HG03571 (cell line): ENCODE data around the gene PLPP1.
"Not testable (repeated sequence)": the region's sequence is repeated elsewhere in the genome, so short reads cannot be mapped to it uniquely, and the experiment has no call there.

Source experiments
- ATAC-seq: cut with Tn5 transposase; IDR thresholded peaks from one replicate; pipeline ENCODE4 v1.9.1; 2021; ENCODE audit not compliant: unreplicated experiment

Gene PLPP1

DNA sequence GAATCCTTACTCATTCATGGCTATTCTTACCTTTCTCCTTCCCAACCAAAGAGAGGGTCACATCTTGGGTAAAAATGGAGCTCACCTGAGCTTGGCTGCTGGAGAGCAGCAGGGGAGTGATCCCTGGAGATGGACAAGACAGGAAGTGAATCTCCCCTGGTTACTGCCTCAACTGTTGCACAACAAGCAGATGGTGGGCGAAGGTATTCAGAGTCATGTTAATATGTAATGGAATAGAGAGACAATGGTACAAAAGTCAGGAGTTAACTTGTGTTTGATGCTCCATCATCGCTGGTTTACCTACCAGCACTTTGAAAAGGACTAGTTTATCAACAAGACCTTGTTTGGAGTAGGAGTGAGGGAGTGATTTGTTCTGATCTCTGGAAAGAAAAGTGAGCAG is 13.0 kb upstream of the PLPP1 start:
- ATAC-seq = no peak

DNA sequence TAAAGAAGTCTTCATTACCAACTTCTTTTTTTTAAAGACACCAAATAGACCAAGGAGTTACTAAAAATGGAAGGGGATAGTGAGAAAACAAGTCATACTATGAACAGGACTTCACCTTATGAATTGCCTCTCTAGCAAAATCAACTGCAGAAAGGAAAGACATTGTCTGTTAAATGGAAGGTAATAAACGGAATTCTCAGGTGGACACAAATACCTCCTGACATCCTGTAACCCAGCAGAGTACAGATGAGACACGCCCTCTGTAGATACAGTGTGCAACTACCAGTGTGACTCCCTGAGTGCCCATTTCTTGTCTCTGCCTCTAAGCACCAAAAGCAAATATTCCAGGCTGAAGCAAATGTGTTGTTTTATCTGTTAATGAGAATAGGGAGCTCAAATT is 12.2 kb upstream of the PLPP1 start:
- ATAC-seq = no peak

DNA sequence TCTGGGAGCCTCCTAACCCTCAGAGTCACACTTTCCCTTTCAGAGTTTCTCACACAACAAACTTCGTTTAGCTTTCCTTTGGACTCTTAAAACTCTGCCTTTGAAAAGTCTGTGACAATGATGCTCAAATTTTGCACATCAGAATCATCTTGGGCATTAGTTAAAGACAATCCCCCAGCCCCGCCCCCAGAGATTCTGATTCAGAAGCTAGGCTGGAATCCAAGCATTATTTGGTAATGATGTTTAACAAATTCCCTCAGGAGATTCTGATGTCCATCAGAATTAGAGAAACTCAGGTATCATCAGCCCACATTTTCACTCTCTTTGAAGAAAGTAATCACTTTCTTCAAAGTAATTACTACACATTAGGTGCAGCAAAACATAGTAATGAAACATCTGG is 9.6 kb upstream of the PLPP1 start:
- ATAC-seq = no peak

DNA sequence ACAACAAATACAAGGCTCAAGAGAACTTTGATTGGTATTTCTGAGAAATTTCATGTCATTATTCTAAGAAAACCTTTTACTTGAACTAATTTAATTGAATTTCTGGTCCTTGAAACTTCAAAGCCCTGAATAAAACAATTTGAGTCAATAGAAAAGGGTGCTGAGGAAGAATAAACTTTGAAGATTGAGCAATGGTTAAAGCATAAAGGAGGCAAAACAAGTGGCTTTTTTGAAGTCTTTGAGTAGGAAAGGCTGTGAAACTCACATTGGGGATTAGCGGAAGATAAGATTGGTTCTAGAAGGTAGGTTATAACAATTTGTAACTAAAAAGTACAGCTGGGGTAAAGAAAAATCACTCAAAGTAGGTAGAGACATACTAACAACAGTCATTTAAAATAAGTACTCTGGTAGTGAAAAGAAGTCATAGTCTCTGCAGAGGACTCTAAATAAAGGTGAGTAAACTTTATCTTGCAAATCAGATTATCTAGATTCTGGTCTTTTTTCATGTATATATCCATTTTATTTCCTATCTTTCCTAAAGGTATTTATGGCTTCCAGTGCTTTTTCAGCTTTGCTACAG is 6.4 kb upstream of the PLPP1 start:
- no peak for ATAC-seq

DNA sequence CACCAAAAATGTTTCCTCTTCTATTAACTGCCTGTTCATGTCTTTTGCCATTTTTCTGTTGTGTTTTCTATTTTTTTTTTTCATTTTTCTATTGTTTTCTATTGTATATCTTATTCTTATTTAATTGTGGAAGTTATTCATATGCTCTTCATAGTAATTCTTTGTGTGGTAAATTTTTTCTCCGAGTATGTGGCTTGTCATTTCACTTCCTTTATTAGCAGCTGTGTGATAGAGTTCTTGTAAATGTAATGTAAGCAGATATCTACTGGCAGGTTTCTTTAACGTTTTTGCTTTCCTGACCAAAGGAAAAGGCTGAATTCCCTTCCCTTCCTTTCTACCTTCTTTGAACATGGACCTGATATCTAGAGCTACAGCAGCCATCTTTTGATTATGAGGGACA is 5.8 kb upstream of the PLPP1 start:
- ATAC-seq = no peak

DNA sequence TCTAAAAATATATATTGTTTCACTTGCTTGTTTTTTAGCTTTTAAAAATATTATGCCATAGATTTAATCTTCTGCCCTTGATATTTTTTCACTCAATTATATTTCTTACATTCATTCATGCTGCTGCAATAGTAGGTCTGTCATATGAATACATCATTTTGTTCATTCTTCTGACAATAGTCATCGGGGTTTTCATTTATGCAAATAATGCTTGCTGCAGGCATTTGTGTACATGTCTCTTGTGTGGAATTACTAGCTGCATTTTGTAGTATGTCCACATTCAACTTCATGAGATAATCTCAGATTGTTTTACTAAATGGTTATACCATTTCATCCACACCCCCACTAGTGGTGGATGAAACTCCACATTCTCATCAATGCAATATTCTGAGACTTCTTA is 5.3 kb upstream of the PLPP1 start:
- ATAC-seq = no peak

DNA sequence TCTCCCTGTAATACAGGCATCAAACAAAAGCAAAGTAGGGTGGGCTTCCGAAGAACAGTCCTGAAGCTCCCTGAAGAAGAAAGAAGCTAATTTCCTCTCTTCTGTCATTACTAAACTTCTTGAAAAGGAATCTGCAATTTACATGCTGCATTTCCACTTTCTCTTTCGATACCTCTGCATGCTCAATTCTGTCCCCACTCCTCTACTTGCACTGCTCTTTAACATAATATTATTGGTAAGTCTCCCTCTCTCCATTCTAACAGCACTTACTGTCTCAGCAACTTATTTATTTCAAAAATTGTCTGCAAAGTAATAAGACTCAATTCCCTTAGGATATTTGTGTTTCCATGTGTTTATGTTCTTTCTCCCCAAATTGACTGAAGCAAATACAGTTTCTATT is 3.9 kb upstream of the PLPP1 start:
- ATAC-seq = no peak

DNA sequence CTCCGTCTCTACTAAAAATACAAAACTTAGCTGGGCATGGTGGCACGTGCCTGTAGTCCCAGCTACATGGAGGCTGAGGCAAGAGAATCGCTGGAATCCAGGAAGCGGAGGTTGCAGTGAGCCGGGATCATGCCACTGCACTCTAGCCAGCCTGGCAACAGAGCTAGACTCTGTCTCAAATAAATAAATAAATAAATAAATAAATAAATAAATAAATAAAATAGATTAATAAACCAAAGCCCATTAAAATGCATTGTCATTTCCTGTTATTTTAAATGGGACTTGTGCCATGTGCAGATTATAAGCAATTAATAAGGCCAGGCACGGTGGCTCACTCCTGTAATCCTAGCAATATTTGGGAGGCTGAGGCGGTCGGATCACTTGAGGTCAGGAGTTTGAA is 2.6 kb upstream of the PLPP1 start:
- ATAC-seq = not testable (repeated sequence)

DNA sequence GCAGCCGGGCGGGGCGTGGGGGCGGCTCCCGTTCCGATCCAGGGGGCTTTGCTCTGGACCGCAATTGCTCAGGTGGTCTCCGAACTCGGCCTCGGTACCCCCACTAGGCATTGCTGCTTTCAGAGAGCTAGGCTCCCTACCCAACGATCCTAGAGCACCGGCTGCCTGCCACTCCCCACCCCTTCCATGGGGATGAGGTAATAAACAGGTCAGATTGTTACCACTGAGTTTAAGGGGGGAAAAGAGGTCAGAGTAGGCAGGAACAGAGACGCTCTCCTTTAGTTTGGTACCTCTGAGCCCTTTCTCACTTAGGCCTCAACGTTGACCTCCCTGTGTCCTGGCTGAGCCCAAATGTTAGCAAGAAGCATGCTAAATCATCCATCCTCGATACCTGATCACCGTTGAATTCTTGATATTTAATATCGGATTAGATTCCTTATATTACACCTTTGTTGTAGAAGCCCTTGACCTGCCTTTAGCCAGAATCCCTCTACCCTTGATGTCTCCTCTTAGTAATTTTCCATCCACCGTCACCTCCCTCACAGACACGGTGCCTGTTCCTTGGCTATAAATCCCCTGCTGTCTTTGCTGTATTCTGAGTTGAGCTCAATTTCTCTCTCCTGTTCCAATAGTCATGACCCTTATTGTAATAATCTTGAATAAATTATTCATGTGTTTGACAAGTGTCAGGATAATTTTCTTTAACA is 588 bp upstream of the PLPP1 start:
- peak; percentile 2 for ATAC-seq

DNA sequence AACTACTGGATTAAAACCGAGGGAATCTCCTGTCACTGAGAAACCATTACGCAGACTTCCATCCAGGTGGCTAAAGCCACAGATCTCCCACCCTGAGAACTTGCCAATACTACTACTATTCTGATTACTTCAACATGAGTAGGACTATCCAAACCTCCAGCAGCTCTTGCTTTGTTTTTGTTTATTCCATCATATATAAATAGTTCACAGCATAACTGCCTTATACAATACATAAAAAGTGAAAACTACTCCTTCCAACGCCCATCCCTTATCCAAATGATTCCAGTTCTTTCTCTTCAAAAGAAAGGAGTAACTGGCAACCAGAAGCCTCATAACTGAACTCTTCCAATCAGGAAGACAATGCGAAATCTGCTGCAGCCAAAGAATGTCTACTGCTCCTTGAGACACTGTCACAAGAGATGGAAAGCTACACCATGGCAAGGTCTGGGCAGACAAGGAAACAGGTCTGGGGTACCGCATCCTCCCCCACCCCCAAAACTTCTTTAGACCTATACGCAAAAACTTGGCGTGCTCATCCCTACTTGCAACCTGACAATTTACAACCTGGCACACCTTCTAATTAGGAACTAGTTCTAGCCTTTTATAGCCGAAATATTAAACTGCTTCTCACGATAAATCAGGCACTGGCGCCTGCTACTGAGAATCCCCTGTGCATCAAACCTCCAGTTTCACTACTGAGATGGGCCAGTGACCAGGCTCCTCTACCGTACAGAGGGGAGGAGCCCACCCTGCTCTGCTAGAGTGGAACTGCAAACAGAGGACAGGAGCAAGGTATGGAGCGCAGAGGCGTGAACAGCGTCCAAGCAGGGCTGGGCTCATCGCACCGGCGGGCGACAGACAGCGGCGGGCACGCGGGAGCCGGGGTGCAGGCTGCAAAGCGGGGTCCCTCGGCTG is 986 bp downstream of the PLPP1 start:
- ATAC-seq = peak; percentile 36

DNA sequence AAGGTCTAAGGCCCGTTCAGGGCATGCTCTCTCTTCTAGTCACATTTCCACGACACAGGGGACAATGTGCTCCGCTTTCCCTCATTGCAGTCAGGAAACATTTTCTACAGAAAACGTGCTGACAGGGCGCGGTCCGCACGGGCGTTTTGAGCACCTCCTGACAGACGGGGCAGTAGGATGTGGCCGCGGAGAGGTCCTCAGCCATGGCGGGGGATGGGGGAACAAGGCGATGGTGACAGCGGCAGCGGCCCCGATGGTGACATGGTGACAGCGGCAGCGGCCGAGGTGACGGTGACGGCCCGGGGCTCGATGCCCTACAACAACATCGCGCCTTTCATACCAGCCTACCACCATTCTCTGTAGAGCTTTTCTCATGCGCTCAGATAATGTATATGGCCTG is 4.1 kb downstream of the PLPP1 start:
- no peak for ATAC-seq

DNA sequence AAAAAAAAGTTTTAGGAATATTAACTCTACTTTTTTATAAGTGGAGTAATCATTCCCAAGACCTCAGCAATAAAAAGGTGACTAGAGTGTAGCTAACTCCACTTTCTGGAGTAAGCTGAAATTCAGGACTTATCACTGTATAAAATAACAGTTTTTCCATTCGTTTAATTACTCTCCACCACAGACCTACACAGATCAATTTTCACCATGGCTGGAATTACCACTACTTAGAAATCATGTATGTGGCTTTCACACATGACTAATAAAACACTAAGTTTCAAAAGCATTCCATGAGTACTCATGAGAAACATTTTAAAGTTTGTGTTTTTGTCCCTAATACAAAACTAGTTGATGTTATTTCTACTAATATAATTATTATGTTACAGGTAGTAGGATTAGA is 9.9 kb downstream of the PLPP1 start:
- no peak for ATAC-seq

DNA sequence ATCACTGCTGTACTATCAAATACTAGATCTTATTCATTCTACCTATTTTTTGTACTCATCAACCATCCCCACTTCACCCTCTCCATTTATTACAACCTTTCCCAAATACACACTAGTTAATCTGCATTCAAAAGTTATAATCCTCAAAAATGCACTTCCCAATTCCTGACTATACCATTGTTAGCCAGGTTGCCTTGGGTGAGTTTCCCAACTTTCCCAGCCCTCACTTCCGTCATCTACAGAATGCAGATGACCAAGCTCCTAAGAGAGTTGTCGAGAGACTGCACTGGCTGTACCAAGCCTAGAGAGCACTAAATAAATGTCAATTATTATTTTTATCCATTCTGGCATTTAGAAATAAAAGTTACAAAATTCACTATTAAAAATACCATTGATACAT is 11.5 kb downstream of the PLPP1 start:
- no peak for ATAC-seq

DNA sequence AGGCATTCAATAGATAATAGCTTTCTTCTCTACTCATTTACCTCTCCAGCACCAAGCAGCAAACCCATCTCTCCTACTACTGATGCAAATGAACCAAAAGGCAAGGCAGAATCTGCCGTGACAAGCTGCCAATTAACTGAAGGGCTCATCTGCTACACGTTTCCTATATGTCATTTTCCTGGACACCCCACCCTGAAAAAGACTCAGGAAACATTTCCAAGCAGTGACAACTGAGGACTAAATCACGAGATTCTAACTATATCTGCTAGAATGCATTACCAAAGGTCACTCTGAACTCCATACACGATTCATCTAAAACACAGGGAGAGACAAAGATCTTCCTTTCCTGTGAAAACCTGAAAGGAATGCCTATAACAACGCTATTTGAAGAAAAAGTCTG is 12.9 kb downstream of the PLPP1 start:
- no peak for ATAC-seq

DNA sequence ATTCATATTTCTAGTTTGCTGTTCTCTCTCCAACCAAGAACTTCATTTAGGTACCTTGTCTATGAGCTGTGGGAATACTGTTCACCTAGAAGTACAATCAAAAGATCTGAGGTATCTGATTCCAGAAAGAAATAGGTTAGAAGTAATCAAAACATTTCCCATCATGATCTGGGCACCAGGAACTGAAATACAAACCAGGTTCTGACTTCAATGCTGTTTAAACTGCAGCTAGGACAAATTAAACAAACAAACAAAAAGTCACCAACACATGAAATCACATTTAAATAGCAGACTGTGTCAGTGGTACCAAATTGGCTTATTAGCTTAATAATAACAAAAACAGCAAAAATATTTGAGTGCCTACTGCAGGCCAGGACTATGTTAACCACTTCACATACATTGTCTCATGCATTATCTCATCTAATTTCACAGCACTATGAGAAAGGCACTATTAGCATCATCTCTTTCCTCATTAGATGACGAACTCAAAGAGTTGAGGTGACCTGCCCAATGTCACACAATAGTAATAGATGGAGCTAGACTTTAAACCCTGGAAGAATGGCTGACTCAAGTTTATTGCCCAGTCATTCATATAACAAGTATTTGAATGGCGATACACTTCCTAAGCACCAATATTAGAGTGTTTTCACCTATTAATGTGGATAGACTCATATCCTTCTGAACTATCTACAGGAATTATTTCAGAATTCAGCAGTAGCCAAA is 14.5 kb downstream of the PLPP1 start:
- ATAC-seq = no peak

DNA sequence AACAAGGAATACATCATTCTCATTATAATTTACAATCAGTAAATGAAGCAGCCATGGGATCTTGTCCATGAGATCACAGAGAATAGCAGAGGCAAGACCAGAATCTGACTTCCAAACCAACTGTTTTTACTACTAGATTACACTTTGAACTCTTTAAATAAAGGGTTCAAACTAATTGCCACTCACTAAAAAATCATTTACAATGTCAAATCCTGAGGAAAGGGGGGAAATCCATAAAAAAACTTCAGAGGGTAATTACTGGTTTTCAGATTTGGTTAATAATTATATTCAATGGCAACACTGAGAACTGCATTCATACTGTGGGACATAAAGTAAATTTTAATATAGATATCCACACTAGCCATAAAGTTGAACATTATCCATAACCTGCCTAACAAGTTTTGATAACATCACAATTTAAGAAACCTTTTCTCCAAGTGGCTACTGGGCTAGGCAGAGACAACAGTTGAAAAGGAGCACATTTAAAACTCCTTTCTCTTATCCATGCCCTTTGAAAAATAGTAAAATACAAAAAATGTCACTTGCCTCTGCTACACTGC is 15.9 kb downstream of the PLPP1 start:
- ATAC-seq = no peak

DNA sequence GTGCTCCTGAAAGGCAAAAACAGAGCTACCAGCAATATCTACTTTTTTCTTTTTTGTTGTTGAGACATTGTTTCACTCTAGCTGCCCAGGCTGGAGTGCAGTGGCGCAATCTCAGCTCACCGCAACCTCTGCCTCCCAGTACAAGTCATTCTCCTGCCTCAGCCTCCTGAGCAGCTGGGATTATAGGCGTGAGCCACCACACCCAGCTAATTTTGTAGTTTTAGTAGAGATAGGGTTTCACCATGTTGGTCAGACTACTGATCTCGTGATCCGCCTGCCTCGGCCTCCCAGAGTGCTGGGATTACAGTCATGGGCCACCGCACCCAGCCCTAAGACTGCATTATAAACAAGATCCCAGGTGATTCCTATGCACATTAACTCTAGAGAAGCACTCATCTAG is 17.0 kb downstream of the PLPP1 start:
- no peak for ATAC-seq

DNA sequence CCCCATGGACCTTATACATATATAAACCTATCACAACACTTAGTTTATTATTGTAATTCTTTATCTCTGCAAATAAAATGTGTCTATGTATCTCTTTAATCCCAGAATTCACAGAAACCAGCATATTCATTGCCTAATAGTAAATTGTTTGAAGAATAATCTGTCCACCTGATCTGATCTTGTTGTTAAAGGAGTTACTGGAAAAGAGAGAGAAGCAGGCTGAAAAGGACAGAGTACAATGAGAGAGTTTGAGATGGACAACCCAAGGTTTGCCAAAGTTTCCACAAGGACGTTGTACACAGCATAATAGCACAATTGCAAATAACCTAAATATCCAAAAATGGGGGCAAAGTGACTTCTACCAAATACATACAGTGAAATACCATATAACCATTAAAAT is 23.8 kb downstream of the PLPP1 start:
- no peak for ATAC-seq

DNA sequence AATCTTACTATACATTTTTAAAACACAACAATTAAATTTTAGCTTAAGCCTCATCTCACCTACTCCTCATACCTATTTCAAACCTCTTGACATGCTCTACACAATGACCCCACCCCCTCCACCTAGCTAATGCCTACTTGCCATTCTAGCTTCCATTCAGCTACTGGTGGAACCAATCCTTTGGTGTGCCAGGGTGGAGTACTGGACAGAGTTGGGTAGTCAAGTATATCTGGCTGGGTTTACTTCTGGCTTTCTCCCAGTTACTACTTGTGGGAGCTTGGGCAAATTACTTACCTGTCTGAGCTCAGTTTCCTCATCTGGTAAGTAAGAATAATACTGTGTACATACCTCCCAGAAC is 24.3 kb downstream of the PLPP1 start:
- no peak for ATAC-seq

DNA sequence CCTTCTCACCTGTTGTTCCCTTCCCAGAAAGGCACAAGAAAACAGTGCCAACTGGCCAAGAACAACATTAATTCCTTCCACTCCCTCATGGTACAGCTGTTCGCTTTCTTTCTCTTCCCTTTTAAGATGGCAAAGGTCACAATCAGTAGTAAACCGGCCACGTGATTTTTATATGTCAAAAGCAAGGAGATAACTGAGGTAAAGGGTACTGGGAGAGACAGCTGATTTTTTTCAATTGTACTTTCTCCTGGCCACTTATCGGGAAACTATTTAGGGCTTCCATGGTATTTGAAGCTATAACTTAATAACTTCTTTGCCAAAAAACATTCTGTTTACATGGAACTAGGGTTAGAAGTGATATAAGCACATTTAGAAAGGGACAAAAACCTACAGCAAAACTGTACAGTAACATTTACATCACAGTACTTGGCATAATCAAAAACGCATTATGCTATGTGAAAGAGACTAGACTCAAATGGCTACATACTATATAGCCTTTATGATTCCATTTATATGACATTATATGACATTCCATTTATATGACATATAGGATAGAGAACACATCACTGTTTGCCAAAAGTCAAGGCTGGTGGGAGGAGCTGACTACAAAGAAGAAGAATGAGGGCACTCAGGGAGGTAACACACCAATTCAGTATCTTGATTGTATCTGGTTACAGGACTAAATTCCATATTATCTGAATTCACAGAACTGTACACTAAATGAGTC is 24.8 kb downstream of the PLPP1 start:
- ATAC-seq = no peak

DNA sequence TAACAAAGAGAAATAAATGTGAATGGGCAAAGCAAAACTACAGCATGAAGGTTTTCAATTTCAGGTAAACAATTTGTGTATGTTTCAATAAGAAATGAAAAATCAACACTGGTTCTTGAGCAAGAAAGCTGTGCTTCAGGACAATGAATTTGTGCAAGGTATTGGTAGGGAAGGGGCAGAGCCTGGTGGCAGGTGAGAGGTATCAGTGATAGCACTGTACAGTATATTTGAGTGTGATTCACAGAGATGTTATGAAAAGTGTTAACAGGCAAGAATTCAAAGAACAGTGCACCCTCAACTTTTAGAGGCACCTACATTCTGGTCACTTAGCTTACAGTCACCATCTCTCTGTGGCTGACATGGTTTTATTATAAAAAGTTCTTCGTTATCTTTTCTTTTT is 25.7 kb downstream of the PLPP1 start:
- no peak for ATAC-seq
